SHP77 treated with DMSO at 0.1 percent for 48 hours (cell line): ENCODE results near the gene PCDHA12.
A peak's percentile ranks its signal among the peaks of the same experiment; 100 is the strongest.
"Not testable (repeated sequence)": the region's sequence is repeated elsewhere in the genome, so short reads cannot be mapped to it uniquely, and the experiment has no call there.

ENCODE experiments used
- DNase-seq: peaks from one replicate; lab custom pipeline; 2025; lab: John Stamatoyannopoulos, UW

Gene PCDHA12, protein sequence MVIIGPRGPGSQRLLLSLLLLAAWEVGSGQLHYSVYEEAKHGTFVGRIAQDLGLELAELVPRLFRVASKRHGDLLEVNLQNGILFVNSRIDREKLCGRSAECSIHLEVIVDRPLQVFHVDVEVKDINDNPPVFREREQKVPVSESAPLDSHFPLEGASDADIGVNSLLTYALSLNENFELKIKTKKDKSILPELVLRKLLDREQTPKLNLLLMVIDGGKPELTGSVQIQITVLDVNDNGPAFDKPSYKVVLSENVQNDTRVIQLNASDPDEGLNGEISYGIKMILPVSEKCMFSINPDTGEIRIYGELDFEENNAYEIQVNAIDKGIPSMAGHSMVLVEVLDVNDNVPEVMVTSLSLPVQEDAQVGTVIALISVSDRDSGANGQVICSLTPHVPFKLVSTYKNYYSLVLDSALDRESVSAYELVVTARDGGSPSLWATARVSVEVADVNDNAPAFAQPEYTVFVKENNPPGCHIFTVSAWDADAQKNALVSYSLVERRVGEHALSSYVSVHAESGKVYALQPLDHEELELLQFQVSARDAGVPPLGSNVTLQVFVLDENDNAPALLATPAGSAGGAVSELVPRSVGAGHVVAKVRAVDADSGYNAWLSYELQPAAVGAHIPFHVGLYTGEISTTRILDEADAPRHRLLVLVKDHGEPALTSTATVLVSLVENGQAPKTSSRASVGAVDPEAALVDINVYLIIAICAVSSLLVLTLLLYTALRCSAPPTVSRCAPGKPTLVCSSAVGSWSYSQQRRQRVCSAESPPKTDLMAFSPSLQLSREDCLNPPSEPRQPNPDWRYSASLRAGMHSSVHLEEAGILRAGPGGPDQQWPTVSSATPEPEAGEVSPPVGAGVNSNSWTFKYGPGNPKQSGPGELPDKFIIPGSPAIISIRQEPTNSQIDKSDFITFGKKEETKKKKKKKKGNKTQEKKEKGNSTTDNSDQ

DNA sequence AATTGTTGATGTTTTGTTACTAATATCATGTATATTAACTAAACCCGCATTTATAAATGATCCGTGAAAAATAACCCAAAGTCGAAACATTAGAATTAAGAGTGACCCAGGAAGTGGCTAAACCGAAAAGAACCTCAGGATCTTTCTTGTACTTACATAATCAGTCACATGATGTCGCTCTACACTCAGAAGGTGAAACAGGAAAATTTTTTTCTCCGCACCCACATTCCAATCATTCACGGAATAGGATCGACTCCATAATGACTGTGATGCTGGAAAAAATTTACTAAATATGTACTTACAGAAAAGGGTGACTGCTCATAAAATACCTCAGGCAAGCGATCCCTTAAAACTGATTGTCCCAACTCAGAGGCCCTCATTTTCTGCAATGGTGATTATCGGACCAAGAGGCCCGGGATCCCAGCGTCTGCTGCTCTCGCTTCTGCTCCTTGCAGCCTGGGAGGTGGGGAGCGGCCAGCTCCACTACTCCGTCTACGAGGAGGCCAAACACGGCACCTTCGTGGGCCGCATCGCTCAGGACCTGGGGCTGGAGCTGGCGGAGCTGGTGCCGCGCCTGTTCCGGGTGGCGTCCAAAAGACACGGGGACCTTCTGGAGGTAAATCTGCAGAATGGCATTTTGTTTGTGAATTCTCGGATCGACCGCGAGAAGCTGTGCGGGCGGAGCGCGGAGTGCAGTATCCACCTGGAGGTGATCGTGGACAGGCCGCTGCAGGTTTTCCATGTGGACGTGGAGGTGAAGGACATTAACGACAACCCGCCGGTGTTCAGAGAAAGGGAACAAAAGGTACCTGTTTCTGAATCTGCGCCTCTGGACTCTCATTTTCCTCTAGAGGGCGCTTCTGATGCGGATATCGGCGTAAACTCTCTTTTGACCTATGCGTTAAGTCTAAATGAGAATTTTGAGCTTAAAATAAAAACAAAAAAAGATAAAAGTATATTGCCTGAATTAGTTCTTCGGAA lies at the start of gene PCDHA12:
Gene PCDHA12, plus strand, starts transcription at position 224 of the 981 bp plus-strand sequence. Its CDS starts 165 bp downstream, at position 389.
- no peak for DNase-seq

DNA sequence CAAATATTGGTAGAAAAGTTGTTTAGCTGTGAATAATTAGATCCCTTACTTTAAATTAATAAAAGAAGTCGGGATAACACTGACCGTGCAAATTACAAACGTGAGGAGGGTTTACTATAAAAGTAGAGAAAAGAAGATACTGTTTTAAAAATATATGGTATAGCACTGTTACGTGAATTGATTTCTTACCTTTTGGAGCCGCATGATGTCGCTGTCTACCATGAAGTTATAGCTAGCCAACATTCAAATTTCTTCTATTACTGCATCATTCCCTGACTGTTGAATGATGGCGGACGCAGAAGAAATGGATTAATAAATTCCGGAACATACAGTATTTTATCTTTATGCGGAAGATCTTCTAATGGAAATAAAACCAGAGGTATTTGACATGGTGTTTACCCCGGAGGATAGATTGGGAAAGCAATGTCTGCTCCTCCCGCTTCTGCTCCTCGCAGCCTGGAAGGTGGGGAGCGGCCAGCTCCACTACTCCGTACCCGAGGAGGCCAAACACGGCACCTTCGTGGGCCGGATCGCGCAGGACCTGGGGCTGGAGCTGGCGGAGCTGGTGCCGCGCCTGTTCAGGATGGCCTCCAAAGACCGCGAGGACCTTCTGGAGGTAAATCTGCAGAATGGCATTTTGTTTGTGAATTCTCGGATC lies 47.3 kb upstream of the PCDHA12 start, which contains the start of gene PCDHA6:
Gene PCDHA6, plus strand, starts transcription at position 257 of the 658 bp plus-strand sequence. Its CDS starts 132 bp downstream, at position 389.
- no peak for DNase-seq

DNA sequence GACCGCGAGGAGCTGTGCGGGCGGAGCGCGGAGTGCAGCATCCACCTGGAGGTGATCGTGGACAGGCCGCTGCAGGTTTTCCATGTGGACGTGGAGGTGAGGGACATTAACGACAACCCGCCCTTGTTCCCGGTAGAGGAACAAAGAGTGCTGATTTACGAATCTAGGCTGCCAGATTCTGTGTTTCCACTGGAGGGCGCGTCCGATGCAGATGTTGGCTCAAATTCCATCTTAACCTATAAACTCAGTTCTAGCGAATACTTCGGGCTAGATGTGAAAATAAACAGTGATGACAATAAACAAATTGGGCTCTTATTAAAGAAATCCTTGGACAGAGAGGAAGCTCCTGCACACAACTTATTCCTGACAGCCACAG lies 46.8 kb upstream of the PCDHA12 start:
- DNase-seq, result no peak

DNA sequence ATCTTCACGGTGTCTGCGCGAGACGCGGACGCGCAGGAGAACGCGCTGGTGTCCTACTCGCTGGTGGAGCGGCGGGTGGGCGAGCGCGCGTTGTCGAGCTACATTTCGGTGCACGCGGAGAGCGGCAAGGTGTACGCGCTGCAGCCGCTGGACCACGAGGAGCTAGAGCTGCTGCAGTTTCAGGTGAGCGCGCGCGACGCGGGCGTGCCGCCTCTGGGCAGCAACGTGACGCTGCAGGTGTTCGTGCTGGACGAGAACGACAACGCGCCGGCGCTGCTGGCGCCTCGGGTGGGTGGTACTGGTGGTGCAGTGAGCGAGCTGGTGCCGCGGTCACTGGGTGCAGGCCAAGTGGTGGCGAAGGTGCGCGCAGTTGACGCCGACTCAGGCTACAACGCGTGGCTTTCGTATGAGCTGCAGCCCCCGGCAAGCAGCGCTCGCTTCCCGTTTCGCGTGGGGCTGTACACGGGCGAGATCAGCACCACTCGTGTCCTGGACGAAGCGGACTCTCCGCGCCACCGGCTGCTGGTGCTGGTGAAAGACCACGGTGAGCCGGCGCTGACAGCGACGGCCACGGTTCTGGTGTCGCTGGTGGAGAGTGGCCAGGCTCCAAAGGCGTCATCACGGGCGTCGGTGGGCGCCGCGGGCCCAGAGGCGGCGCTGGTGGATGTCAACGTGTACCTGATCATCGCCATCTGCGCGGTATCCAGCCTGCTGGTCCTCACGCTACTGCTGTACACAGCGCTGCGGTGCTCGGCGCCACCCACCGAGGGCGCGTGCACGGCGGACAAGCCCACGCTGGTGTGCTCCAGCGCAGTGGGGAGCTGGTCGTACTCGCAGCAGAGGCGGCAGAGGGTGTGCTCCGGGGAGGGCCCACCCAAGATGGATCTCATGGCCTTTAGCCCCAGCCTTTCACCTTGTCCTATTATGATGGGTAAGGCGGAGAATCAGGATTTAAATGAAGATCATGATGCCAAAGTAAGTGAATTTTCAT lies 45.3 kb upstream of the PCDHA12 start:
- not testable (repeated sequence) for DNase-seq

DNA sequence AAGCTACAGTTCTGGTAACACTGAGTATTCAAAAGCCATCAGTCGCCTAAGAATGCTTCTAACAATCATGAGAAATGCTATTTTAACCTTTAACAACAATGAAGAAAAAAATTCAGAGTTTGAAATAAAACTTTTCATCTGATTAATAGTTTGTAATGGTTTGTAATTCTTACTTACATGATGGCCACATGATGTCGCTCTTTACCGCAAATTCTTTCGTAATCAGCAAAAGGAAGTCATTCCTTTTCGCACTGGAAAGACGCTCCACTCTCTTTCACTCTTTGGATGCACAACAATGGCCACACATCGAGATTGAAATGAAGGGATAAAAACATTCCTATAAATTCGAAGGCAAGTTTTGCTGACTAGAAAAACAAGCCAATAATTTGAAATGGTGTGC lies 41.1 kb upstream of the PCDHA12 start, which contains the start of gene PCDHA7:
Gene PCDHA7, plus strand, starts transcription at position 277 of the 400 bp plus-strand sequence. Its CDS starts 115 bp downstream, at position 392.
- DNase-seq, result no peak

DNA sequence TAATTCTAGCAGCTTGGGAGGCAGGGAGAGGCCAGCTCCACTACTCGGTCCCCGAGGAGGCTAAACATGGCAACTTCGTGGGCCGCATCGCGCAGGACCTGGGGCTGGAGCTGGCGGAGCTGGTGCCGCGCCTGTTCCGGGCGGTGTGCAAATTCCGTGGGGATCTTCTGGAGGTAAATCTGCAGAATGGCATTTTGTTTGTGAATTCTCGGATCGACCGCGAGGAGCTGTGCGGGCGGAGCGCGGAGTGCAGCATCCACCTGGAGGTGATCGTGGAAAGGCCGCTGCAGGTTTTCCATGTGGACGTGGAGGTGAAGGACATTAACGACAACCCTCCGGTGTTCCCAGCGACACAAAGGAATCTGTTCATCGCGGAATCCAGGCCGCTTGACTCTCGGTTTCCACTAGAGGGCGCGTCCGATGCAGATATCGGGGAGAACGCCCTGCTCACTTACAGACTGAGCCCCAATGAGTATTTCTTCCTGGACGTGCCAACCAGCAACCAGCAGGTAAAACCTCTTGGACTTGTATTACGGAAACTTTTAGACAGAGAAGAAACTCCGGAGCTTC lies 40.6 kb upstream of the PCDHA12 start:
- DNase-seq, result not testable (repeated sequence)

DNA sequence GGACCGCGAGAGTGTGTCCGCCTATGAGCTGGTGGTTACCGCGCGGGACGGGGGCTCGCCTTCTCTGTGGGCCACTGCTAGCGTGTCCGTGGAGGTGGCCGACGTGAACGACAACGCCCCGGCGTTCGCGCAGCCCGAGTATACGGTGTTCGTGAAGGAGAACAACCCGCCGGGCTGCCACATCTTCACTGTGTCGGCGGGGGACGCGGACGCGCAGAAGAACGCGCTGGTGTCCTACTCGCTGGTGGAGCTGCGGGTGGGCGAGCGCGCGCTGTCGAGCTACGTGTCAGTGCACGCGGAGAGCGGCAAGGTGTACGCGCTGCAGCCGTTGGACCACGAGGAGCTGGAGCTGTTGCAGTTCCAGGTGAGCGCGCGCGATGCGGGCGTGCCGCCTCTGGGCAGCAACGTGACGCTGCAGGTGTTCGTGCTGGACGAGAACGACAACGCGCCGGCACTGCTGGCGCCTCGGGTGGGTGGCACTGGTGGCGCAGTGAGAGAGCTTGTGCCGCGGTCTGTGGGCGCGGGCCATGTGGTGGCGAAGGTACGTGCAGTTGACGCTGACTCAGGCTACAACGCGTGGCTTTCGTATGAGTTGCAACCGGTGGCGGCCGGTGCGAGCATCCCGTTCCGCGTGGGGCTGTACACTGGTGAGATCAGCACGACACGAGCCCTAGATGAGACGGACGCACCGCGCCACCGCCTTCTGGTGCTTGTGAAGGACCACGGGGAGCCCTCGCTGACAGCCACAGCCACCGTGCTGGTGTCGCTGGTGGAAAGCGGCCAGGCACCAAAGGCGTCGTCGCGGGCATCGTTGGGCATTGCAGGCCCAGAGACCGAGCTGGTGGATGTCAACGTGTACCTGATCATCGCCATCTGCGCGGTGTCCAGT lies 39.2 kb upstream of the PCDHA12 start:
- DNase-seq, result no peak

DNA sequence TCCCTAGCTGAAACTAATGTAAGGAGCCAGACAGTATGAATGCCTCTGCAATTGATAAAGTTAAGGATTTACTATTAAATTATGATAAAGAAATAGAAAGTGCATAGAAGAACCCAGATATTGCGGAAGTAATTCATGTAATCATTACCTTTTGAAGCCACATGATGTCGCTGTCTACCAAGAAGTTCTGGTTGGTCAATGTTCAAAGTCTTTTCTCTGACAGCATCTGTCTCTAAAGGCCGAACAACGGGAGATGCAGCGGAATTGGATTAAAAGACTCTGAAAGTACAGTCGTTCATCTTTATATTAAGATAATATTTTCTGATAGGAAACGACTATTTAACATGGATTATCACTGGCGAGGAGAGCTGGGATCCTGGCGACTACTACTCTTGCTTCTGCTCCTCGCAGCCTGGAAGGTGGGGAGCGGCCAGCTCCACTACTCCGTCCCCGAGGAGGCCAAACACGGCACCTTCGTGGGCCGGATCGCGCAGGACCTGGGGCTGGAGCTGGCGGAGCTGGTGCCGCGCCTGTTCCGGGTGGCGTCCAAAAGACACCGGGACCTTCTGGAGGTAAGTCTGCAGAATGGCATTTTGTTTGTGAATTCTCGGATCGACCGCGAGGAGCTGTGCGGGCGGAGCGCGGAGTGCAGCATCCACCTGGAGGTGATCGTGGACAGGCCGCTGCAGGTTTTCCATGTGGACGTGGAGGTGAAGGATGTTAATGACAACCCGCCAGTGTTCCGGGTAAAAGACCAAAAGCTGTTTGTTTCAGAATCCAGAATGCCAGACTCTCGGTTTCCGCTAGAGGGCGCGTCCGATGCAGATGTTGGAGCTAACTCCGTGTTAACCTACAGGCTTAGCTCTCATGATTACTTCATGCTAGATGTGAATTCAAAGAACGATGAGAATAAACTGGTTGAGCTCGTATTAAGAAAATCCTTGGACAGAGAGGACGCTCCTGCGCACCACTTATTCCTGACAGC lies 33.8 kb upstream of the PCDHA12 start, which contains the start of gene PCDHA8:
Gene PCDHA8, plus strand, starts transcription at position 210 of the 985 bp plus-strand sequence. Its CDS starts 135 bp downstream, at position 345.
- DNase-seq, result peak; percentile 85

DNA sequence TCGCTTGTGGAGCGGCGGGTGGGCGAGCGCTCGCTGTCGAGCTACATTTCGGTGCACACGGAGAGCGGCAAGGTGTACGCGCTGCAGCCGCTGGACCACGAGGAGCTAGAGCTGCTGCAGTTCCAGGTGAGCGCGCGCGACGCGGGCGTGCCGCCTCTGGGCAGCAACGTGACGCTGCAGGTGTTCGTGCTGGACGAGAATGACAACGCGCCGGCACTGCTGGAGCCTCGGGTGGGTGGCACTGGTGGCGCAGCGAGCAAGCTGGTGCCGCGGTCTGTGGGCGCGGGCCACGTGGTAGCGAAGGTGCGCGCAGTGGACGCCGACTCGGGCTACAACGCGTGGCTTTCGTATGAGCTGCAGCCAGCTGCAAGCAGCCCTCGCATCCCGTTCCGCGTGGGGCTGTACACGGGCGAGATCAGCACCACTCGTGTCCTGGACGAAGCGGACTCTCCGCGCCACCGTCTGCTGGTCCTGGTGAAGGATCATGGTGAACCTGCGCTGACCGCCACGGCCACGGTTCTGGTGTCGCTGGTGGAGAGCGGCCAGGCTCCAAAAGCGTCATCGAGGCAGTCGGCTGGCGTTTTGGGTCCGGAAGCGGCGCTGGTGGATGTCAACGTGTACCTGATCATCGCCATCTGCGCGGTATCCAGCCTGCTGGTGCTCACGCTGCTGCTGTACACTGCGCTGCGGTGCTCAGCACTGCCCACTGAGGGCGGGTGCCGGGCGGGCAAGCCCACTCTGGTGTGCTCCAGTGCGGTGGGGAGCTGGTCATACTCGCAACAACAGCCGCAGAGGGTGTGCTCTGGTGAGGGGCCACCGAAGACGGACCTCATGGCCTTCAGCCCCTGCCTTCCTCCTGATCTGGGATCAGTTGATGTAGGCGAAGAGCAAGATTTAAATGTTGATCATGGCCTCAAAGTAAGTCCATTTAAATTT lies 32.0 kb upstream of the PCDHA12 start:
- DNase-seq, result no peak

DNA sequence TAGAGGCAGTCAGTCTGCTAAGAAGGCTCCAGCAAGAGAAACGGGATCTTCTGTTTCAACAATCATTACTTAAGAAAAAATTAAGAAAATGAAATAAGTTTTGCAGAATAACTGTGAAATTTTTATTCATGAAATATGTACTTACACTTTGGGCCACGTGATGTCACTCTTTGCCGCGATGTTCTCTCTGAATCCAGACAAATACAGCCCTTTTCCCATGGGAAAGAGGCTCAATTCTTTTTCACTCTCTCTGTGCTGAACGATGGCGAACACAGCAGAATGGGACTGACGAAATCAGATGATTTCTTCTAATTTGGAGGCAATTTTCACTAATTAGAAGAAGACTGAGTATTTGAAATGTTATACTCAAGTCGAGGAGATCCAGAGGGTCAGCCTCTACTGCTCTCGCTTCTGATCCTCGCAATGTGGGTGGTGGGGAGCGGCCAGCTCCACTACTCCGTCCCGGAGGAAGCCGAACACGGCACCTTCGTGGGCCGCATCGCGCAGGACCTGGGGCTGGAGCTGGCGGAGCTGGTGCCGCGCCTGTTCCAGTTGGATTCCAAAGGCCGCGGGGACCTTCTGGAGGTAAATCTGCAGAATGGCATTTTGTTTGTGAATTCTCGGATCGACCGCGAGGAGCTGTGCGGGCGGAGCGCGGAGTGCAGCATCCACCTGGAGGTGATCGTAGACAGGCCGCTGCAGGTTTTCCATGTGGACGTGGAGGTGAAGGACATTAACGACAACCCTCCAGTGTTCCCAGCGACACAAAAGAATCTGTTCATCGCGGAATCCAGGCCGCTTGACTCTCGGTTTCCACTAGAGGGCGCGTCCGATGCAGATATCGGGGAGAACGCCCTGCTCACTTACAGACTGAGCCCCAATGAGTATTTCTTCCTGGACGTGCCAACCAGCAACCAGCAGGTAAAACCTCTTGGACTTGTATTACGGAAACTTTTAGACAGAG lies 26.7 kb upstream of the PCDHA12 start, which contains the start of gene PCDHA9:
Gene PCDHA9, plus strand, starts transcription at position 244 of the 964 bp plus-strand sequence. Its CDS starts 114 bp downstream, at position 358.
- not testable (repeated sequence) for DNase-seq

DNA sequence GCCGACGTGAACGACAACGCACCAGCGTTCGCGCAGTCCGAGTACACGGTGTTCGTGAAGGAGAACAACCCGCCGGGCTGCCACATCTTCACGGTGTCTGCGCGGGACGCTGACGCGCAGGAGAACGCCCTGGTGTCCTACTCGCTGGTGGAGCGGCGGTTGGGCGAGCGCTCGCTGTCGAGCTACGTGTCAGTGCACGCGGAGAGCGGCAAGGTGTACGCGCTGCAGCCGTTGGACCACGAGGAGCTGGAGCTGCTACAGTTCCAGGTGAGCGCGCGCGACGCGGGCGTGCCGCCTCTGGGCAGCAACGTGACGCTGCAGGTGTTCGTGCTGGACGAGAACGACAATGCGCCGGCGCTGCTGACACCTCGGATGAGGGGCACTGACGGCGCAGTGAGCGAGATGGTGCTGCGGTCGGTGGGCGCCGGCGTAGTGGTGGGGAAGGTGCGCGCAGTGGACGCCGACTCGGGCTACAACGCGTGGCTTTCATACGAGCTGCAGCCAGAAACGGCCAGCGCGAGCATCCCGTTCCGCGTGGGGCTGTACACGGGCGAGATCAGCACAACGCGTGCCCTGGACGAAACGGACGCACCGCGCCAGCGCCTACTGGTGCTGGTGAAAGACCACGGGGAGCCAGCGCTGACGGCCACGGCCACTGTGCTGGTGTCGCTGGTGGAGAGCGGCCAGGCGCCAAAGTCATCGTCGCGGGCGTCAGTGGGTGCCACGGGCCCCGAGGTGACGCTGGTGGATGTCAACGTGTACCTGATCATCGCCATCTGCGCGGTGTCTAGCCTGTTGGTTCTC lies 25.1 kb upstream of the PCDHA12 start:
- not testable (repeated sequence) for DNase-seq

DNA sequence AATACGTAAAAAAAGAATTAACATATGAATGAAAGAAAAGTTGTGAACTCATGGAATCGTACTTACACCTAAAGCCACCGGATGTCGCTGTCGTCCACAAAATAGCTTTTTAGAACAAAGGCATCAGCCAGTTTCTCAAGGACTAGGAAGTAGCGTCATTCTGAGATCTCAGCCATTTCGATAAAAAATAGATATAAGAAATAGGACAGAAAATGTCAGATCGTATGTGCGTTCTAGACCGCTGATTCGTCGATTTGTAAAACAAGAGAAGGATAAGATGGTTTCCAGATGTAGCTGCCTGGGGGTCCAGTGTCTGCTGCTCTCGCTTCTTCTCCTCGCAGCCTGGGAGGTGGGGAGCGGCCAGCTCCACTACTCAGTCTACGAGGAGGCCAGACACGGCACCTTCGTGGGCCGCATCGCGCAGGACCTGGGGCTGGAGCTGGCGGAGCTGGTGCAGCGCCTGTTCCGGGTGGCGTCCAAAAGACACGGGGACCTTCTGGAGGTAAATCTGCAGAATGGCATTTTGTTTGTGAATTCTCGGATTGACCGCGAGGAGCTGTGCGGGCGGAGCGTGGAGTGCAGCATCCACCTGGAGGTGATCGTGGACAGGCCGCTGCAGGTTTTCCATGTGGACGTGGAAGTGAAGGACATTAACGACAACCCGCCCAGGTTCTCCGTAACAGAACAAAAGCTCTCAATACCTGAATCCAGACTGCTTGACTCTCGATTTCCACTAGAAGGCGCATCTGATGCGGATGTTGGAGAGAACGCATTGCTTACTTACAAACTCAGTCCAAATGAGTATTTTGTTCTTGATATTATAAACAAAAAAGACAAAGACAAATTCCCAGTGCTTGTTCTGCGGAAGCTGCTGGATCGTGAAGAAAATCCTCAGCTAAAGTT lies 19.1 kb upstream of the PCDHA12 start, which contains the start of gene PCDHA10:
Gene PCDHA10, plus strand, starts transcription at position 126 of the 903 bp plus-strand sequence. Its CDS starts 152 bp downstream, at position 278.
- peak; percentile 16 for DNase-seq
